HS-27A (cell line): Measurements from ENCODE around the gene PRPF19.
"Not testable (repeated sequence)": the region's sequence is repeated elsewhere in the genome, so short reads cannot be mapped to it uniquely, and the experiment has no call there.

Source experiments
- DNase-seq: peaks from one replicate; pipeline ENCODE4 v3.0.0-alpha.2; 2012; ENCODE audit warnings: low read depth, missing footprints

The PRPF19 gene

DNA sequence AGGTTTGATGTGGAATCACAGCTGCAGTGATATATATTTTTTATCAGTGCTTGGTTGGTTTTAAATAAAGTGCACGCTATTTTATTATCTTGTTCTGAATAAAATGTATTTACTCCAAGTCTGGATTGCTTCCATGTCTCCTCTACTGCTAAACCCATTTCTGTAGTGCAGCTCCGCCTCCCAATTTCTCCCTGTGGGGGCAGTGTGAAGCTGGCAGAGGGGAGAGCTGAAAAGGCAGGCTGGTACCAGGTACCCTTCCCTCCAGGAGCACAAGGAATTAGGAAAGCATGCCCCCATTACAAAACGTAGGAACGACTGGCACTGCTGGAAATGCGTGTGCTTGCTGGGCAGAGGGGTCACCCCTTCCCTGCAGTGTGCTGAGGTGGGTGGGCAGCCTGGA, 16.9 kb upstream of the PRPF19 start:
- no peak for DNase-seq

DNA sequence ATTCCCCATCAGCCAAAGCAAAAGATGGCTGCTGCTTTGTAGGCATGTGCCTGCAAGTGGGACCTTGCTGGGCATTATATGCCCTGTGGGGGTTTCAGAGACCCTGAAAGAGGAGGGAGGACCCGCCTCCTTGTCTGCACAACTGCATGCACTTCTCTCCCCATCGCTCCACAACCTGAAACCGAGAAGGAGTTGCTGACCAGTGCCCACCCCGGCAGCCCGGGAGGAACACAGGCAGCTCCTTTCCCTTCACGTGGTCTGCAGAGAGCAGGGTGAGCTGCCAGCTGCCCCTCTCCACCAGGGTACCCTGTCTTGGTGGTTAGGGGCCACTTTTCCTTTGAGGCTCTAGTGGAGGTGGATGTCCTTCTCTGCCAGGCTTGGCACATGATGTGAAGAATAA, 16.5 kb upstream of the PRPF19 start:
- DNase-seq: no peak

DNA sequence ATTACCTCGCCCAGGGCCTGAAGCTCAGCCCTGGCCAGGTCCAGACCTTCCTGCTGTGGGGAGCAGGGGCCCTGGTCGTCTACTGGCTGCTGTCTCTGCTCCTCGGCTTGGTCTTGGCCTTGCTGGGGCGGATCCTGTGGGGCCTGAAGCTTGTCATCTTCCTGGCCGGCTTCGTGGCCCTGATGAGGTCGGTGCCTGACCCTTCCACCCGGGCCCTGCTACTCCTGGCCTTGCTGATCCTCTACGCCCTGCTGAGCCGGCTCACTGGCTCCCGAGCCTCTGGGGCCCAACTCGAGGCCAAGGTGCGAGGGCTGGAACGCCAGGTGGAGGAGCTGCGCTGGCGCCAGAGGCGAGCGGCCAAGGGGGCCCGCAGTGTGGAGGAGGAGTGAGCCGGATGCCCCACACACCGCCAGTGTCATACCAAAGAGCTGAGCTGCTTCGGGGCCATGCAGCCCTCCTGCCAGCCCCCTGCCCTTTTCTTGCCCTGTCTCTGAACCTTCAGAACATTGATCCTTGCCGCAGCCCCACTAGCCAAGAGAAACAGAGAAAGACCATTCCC, 15.5 kb upstream of the PRPF19 start:
- no peak for DNase-seq

DNA sequence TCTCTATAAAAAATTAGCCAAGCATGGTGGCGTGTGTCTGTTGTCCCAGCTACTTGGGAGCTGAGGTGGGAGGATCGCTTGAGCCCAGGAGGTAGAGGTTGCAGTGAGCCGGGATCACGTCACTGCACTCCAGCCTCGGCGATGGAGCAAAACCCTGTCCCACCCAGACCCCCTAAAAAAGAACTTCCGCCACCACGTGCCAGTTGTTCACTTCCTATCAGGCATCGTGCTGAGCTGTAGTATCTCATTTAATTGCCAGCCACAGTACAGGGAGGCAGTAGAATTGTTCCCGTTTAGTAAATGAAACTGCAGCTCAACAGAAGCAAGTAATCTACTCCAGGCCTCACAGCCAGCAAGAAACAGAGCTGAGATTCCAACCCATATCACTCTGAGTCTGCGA, 14.9 kb upstream of the PRPF19 start:
- DNase-seq: no peak

DNA sequence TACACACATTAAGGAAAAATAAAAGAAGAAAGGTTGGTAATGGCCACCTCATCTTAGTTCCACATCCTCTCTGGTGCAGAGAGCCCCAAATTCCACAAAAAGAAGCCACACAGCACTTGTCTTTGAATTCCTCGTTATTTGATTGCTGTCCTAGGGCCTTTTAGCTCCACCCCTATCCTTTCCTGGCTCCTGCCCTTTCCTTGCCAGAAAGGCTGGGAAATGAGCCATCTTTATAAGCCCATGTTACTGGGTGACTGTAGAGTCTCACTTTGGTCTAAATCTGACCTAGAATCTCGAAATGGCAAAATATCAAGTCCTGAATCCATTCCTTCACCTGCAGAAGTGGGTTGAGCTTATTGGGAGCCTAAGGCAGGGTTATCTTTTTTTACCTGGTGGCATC, 13.6 kb upstream of the PRPF19 start:
- DNase-seq: no peak

DNA sequence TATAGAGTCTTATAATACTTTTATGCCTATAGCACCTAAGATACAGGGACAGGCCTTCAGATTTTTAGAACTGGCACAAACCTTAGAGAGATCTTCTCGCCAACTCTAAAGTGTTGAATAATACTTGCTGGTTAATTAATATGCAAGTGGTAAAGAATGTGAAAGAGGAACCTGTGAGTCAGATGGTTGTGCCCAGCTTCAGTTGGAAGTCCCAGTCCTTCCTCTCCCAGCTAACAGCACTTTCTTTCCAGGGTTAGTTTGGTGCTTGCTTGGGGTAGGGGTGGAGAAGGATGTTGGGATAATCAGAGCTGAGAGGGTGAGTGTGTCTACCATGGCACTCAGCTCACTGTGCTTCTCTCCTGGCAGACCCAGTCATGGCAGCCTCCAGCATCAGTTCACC, 12.9 kb upstream of the PRPF19 start:
- DNase-seq: no peak

DNA sequence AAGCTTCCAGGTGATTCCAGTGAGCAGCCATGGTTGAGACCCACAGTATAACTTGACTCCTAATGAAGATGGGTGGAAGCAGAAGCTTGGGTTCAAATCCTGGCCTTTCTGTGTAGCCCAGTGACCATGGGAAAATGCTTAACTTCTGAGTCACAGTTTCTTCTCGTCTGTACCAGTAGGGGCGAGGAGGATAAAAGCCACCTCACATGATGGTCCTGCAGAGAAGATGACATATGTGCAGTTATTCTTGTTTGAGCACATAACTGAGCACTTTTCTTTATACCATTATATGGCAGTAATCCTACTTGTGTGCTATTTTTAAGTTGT, 12.5 kb upstream of the PRPF19 start:
- no peak for DNase-seq

DNA sequence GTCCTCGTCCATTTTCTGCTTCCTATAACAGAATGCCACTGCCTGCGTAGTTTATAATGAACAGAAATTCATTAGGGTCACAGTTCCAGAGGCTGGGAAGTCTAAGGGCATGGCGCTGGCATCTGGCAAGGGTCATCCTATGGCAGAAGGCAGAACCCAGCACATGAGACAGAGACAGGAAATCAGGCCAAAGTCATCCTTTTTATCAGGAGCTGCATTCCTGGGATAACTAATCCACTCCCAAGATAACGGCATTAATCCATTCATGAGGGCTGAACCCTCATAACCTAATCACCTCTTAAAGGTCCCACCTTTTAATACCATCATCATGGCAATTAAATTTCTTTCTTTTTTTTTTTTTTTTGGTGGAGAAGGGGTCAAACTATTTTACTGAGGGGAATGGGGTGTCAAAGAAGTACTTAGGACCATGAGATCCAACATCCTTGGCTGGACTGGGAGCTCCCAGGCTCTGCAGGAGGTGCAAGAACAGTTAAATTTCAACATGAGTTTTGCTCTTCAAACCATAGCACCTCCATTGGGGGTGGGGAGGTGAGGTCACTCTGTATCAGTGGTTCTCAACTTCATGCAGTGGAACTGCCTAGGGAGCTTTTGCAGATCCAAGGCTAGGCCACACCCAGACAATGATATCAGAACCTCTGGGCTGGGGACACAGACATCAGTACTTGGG, 12.0 kb upstream of the PRPF19 start:
- no peak for DNase-seq

DNA sequence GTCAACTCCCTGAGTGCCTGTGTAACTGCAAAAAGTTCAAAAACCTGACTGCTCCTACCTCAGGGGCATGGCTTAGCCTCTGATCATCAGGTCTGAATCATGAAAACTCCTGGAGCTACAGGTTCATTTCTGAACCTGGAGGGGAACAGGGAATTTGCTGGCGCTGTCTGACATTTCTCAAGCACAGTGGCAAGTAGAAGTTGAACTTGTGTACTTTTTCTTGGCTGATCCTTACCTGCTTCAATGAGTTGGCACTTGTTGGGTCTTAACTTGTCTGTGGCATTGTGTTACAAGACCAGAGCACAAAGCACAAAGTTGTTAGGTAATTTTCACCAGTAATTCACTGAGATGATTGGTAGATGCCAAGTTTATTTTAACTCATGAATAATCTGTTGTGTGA, 10.9 kb upstream of the PRPF19 start:
- no peak for DNase-seq

DNA sequence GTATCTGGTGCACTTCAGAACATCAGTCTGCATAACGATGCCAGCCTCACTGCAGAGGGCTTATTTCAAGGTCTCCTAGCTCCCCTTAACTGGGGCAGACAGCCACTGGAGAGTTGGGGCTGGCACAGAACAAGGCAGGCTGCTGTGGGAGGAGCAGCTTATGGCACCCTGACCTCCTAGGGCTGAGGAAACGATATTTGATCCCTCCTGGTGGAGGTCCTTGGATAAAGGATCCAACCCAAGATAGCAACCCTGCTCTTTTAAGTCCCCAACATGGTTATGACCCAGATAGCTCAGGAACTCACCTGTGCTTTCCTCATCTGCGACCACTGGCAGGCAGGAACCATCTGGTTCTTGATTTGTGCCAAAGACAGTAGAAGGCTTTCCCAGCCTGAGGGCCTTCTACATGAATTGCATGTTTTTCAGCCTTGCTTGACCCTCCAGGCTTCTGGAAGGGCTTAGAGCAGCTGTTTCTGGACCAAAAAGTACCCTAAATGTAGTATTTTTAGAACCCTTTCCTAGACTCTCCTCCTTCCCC, 10.4 kb upstream of the PRPF19 start:
- DNase-seq: no peak

DNA sequence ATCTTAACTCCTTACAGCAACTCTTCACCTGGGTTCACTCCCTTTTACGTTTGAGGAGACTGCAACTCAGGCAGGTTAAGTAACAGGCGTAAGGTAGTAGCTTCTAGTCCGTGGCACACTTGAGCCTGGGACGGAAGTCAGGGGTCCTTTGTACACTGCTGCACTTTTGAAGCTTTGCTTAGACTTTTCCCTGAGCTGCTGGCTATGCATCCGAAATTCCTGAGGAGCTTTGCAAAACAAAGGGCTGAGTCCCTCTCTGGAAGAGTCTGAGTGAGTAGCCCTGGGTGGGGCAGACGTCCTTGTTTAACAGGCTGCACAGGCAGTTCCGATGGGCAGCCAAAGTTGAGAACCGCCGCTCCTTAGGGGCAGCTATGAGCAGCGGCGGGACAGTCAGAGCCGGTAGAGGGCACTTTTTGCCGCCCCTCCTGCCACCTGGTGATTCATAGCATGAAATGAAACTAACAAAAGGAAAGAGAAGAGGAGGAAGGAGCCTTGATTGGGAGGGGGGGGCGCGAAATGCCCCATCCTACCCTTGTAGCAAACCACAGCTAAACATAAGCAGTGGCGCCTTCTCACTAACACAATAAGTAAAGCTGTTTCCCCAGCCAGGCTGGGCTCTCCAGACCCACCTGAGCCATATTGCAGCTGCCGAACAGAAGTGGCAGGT, 9.0 kb upstream of the PRPF19 start:
- no peak for DNase-seq

DNA sequence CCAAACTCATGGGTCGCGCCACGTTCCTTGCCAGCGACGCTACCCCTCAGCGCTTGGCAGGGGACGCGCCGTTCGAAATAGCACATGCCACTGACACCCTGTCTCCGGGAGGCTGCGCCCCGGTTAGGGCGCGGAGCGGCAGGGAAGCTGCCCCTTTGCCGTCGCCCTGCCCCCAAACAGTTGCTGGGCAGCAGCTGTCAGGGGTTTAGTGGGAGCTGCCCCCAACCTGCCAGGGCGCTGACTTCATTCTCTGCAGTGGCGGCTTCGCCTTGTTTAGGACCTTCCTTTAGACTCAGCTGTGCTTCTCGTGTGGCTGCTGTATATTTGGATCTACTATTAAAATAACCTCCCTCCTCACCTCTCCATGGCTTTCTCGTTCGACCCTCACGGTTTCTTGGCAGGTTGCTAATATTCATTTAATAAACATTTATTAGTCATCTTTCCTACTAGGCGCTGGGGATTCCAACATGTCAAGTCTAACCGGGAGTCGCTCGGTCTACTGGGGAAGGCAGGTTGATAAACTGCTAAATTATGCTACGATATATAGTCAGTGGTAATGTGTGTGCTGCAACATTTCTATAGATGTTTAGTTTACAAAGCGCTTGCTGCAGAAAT, 8.4 kb upstream of the PRPF19 start:
- DNase-seq: no peak

DNA sequence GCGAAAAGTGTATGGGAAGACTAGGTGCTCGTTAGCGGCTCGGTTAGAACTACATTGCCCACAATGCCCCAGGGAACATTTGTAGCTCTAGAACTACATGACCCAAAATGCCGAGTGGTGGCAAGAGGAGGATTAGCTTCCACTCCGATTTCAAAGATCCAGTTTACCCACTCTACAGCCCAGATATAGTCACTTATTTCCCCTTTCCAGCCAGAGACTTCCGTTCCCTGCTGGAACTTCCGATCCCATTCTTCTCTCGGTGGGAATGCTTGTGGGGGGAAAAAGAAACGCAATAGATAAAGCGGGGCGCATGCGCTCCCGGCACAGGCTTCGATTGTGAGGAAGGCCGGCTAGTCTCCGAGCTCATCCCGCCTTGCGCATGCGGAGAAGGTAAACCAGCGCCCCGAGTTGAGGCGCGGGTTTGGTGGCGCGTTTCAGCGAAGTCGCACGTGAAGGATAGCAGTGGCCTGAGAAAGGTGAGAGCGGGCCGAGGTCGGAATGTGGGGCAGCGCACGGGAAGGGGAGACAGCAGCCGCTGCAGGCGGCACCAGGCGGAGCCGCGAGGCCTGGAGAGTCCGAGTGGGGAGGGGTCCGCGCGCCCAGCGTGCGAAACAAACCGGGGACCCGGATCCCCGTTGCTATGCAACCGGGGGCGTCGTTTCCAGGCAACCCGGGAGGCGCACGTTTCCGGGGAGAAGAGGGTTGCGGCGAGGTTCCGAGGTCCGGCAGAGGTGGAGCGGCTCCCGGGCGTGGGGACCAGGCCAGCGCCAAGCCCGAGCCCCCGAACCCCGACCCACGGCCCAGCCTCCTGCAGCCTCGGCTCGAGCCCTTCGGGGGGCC, 7.6 kb upstream of the PRPF19 start, which contains the start of gene TMEM109:
Gene TMEM109 (plus strand): TSS at position 366 of the 840 bp plus-strand sequence. CDS start 5,536 bp downstream, outside the sequence.
- DNase-seq: peak; percentile 84

DNA sequence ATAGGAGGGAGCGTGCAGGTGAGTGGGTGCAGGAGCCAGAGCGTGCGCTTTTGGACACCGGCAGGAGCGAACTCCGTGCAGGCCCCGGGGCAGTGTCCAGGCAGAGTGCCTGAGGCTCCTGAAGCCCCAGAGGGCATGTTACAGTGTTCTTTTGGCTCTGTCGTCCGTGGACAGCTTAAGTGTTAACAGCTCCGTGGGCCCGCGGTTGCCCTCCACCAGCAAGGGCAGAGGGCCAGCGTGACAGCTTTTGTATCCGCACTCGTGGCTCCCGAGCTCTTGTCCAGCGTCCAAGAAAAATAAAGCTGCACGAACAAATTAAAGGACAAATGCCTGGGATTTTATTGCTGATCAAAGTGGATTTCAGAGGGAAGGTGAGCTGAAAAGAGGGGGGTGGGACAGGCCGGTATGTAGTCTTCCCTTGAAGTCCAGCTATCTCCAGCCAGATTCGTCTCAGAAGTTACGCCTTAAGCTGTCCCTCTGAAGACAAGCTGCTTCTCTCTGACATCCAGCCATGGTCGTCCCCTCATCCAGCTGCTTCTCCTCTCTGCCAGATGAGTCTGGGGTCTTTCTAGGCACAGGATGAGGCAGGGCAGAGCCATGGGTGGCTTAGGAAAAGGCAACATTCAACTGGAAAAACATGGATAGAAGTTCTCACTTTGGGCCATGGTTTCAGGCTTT, 6.6 kb upstream of the PRPF19 start:
- DNase-seq: no peak

DNA sequence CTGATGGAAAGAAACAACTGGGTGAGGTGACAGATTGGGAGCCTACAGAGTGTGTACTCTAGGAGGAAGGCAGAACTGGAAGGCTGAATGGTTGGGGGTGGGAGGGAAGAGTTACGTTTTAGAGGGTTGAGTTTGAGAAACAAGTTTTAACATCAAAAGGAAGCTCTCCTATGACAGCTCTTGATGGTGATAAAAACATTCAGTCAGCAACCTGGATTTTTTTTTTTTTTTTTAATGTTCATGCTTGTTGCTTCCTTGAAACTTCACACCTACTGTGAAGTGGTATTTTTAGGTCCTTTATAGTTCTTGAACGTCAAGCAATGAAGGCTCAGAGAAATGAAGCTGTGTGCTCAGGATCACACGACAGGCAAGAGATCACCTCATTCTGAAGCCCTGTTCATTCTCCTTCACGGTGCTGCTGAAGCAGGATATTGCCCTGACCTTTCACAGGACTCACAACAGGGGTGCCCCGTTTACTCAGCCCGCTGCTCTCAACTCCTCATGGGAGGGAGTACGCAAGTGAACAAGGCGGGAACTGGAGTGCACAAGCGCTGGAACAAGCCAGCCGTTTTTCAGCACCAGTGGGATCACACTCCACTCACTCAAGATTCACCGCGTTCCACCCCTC, 6.0 kb upstream of the PRPF19 start:
- no peak for DNase-seq

DNA sequence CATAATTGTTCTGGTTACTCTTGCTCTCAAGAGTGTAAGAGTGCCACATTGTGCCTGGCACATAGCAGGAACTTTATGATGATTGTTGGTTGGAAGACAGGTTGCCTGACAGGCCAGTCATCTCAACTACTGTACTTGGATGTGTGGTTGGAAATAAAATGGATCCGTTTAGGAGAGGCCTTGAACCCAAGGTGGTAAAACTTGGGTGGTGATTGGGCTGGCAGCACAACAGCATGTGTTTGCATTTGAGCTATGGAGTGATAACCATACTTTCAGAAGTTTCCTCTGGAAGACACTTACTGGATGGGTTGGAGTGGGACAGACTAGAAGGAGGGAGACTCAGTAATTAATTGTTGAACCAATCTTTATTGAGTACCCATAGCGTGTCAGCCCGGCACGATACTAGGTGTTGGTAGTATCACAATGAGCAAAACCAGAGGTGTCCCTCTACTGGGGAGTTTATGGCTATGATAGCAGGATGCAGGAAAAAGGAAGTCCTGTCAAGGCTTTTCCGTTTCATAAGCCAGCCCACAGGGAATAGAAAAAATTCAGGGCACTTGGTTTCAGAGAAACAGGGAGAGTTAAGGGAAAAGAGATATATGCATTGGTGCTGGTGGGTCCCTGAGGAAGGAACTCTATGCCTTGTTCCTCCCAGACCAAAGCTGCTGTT, 4.5 kb upstream of the PRPF19 start:
- no peak for DNase-seq

DNA sequence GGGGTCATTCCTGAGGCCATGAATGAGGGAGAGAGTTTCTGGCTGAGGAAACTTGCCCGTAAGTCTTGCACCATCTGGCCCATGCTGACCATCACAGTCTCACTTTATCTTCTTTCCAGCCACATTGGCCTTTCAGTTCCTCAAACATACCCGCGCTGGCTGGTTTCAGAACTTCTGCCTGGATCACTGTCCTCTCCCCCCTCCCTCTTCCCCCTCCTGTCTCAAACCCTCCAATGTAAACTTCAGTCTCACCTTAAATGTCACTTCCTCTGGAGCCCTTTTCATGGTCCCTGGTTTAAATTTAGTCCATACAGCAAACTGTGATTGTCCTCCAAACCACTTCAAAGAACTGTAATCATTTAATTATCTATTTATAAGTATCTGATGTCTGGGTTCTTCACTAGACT, 3.9 kb upstream of the PRPF19 start:
- DNase-seq: no peak

DNA sequence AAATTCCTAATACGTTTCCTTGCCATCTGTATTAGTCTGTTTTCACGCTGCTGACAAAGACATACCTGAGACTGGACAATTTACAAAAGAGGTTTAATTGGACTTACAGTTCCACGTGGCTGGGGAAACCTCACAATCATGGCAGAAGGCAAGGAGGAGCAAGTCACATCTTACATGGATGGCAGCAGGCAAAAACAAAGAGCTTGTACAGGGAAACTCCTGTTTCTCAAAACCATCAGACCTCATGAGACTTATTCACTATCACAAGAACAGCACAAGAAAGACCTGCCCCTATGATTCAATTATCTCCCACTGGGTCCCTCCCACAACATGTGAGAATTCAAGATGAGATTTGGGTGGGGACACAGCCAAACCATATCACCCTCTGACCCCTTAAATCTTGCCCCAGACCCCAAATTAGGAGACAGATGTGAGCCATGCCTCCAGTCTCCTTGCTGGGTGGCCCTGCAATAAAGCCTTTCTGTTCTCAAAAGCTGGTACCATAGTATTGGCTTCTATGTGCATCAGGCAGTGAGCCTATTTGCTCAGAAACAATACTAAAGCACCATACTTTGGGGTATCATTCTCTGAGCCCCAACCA, 3.4 kb upstream of the PRPF19 start:
- not testable (repeated sequence) for DNase-seq

DNA sequence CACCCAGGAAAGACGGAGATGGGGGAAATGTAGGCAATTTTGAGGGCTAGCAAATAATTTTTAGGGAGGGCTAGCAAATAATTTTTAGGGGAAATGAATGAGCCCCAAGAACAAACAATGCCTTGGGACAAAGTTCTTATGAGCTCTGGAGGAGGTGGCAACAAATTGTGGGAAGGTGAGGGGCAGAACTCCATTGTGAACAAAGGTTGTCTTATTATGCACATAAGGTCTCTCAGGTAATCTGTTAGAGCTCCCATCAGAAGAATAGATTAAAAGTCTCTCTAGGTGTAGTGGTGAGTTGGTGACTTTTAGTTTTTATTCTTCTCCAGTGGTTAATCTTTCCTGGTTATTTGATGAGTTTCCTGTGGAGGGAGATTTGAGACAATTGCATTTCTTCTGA, 2.4 kb upstream of the PRPF19 start:
- DNase-seq: no peak

DNA sequence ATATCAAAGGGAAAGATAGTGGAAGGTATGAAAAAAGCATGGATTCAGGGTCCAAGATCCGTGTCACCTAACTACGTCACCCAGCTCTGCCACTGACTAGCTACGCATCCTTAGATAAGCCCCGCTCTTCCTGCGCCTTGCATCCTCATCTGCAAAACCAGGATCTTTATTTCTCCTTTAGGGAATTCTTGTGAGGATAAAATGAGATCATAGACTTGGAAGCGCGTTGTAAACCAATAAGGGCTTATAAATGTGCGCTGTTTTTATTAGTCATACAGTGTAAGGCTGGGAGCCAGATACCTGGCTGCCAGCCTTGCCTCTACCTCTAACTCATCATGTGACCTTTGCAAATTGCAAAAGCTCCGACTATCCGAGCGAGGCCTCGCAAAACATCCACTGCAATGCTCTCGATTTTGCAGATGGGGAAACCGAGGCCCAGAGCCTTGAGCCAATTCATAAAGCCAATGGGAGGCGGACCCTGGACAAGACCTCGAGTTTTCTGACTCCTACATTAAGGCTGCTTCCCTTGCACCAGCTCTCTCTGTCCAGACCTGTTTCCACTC, 753 bp downstream of the PRPF19 start:
- DNase-seq: no peak
